HL-60 (cell line): Measurements from ENCODE around the gene INPP5K.

Experiments
- GABPA ChIP-seq: IDR thresholded peaks from 2 replicates; pipeline ENCODE4 v1.6.1; 2012; ENCODE audit warnings: low read depth
- POLR2AphosphoS5 ChIP-seq: IDR thresholded peaks from 2 replicates; pipeline ENCODE4 v1.6.1; 2012; ENCODE audit warnings: low read depth
- SPI1 ChIP-seq: IDR thresholded peaks from 2 replicates; pipeline ENCODE4 v1.6.1; 2012; ENCODE audit warnings: low read depth, mild to moderate bottlenecking, borderline replicate concordance
- TF ChIP-seq, protein P1 (sequence below): IDR thresholded peaks from one replicate; pipeline ENCODE4 v1.5.1; 2011; ENCODE audit warnings: low read length, control low read depth, inconsistent platforms; ENCODE audit not compliant: insufficient read depth

GRCh38 chr17:1474402-1475189 lies 41.8 kb downstream of the INPP5K start:
- TF ChIP-seq POLR2AphosphoS5 (no peak), SPI1 (no peak), GABPA (no peak)
- TF ChIP-seq, protein P1, sequence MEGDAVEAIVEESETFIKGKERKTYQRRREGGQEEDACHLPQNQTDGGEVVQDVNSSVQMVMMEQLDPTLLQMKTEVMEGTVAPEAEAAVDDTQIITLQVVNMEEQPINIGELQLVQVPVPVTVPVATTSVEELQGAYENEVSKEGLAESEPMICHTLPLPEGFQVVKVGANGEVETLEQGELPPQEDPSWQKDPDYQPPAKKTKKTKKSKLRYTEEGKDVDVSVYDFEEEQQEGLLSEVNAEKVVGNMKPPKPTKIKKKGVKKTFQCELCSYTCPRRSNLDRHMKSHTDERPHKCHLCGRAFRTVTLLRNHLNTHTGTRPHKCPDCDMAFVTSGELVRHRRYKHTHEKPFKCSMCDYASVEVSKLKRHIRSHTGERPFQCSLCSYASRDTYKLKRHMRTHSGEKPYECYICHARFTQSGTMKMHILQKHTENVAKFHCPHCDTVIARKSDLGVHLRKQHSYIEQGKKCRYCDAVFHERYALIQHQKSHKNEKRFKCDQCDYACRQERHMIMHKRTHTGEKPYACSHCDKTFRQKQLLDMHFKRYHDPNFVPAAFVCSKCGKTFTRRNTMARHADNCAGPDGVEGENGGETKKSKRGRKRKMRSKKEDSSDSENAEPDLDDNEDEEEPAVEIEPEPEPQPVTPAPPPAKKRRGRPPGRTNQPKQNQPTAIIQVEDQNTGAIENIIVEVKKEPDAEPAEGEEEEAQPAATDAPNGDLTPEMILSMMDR: no peak
